NOMO-1 treated with dmso at 0.1 percent for 144 hours (cell line): ENCODE results near the gene OR10A6.

Source experiments
- DNase-seq: peaks from one replicate; lab custom pipeline; 2025; ENCODE audit not compliant: unreplicated experiment; lab: John Stamatoyannopoulos, UW

OR10A6 gene

DNA sequence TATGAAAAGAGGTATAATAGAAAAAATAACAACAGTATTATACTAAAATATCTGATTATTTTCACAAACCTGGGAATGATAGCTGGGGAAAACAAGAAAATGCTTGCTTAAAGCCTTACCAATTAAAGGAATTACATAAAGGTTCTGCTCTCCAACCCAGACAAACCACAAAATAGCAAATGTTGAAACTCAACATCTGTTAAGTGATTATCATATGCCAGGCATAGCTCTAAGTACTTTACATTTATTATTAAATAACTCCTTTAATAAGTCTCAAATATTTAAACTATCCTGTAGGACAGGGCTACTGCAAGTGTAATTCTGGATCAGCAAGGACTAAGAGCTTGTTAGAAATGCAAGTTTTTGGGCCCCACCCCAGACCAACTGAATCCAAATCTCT lies 20.1 kb downstream of the OR10A6 start:
- DNase-seq = no peak

- no peak for DNase-seq
Observed at GRCh38 chr11:7910286-7910788, 20.7 kb downstream of the OR10A6 start.

DNA sequence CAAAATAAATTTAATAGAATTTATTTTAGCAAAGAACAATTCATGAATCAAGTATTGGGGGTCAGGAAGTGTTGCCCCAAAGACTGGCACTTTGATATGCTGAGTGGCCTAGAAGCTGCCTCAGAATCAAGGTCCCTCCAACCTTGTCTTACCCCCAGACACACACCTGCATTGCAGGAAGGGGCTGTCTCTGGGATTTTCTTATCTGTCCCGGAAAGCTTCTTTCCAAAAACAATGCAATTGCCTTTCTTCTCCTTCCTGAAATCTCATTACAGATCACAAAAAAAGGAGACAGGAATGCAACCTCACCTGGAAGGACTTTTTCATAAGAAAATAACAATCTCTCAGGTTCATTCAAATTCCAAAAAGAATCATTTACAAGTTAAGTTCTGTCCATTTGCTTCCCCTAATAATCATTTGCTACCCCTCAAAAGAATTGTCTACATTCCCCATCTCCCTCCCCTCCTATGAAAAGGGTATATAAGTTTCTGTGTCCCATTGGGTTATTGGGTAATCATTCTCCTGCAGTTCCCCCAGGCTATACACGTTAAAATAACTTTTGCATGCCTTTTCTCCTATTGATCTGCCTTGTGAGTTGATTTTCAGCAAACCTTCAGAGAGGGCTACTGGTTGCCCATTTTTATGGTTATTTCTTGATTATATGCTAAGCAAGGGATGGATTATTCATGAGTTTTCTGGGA lies 21.3 kb downstream of the OR10A6 start:
- DNase-seq = no peak

DNA sequence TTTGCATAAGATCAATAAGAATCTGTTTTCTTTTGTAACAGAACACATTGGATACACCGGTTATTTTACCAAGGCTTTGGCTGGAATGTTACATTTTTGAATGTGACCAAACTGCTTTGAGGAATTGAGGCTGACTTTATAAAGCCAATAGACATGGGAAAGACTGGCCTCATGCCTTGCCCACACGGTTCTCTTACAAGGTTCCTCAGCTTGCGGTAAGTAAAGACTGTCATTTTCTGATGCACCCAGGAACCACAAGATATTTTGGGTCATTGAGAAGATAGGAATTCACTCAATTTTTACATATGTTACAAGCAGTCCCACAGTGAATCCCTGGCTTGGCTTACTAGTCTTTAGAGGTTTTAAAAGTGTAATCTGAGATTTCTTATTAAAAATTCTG lies 23.9 kb downstream of the OR10A6 start:
- DNase-seq = no peak

GRCh38 chr11:7906481-7906880 lies 24.6 kb downstream of the OR10A6 start:
- no peak for DNase-seq

GRCh38 chr11:7905961-7906429 lies 25.1 kb downstream of the OR10A6 start:
- DNase-seq = no peak

GRCh38 chr11:7905549-7905948 lies 25.5 kb downstream of the OR10A6 start:
- no peak for DNase-seq

- no peak for DNase-seq
Observed at GRCh38 chr11:7904917-7905316, 26.2 kb downstream of the OR10A6 start.

DNA sequence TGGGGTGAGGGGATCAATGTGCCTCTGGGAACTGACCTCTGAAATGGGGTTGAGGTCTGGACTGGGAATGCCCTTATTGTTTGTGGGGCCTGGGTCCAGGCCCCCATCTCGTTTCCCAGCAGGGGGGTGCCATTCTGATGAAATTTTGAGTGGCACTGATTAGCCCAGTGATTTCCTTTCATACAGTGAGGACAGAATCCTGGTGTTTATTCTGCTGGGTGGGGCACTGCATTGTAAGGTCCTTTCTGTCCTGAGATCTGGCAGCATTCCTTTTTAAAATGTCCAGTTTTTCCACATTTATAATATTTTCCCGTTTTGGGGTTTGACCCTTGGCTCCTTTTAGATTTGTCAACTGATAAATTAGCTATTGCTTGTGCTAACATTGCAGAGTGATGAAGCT lies 27.1 kb downstream of the OR10A6 start:
- DNase-seq = no peak

DNA sequence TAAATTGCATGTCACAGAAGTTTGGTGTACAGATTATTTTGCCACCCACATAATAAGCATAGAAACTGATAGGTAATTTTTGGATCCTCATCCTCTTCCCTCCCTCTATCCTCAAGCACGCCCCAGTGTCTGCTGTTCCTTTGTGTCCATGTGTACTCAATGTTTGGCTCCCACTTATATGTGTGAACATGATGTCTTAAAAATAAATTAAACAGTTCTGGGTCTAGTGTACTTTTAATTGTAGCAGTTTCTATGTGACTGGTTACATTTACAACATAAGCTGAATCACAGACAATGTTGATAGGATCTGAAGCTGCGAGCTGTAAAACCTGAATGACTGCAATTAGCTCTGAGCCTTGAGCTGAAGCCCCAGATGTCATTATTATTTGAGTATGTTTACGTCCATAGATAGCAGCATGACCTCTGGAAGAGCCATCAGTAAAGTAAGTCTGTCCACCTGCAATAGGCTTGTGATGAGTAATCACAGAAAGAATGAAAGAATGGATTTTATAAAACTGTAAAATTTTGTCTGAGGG lies 29.7 kb downstream of the OR10A6 start:
- DNase-seq = no peak

GRCh38 chr11:7900686-7901085 lies 30.4 kb downstream of the OR10A6 start:
- no peak for DNase-seq

DNA sequence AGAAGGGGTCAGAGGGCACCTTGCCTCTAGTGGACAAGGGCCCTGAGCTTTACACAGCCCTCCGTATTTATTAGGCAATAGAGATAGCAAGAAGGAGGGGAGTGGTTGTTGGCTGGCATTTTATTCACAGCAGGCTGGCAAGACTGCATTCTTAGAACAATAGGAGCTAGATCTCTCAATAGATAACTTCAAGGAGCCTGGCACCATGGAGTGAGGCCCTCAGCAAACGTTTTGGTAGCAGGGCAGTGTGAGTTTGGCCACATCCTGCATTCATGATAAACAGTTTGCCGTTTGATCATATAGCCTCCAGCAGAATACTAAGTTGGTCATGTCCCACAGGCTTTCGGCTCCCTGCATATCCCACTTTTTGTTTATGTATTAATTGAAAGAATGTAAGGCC lies 31.6 kb downstream of the OR10A6 start:
- no peak for DNase-seq

DNA sequence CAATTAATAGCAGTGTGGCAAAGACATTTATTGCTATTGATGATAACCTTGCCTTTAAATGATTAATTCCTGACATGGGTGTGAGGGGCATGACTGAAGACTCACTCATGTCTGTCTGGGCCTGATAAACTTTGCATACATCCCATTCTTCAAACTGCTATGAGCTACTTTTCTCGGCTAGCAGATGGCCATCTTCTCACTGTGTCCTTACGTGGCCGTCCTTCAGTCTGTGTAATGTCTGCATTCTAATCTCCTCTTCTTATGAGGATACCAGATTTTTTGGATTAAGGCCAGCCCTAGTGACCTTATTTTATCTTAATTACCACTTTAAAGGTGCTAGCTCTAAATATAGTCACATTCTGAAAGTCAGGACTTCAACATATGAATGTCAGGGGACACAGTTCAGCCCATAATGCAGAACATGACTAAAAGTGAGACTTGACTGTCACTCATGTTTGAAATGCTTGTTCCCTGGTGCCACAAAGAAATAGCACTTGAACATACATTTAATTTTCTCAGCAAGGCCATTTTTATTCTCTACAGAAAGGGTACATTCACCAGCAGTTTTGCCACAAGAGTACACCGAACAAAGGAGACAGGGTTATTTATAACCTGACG lies 32.3 kb downstream of the OR10A6 start:
- no peak for DNase-seq

- no peak for DNase-seq
Observed at GRCh38 chr11:7896009-7896785, 34.9 kb downstream of the OR10A6 start.

DNA sequence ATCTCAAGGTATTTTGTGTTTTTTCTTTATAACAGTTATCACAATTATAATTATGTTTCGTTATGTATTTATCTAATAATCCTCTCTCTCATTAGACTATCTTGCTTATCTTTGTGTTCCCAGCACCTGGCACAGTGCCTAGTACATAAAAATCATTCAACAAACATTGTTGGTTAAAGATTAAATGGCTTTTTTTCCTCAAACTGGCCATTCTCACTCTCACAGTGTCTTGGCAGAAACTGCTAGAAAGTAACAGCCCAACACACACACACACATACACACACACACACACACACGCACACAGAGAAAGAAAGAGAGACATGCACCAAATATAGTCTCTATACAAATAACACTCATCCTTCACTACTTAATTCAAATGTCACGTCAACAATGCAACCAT lies 36.8 kb downstream of the OR10A6 start:
- no peak for DNase-seq

DNA sequence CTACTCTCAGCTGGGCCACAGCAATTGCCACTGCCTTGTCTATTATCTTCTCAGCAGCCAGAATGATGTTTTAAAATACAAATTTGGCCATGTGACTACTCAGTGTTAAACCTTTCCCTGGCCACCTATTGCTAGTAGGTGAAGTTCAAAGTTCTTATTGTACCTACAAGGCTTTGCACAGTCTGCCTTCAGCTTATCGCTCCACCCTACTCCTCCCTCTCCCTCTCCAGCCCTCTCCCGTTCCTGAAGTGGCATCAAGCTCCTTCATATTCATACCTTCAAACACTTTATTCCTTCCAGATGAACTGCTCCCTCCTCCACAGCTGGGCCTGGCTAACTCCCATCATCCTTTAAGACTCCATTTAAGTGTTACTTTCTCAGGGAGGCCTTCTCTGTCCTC lies 37.3 kb downstream of the OR10A6 start:
- no peak for DNase-seq

DNA sequence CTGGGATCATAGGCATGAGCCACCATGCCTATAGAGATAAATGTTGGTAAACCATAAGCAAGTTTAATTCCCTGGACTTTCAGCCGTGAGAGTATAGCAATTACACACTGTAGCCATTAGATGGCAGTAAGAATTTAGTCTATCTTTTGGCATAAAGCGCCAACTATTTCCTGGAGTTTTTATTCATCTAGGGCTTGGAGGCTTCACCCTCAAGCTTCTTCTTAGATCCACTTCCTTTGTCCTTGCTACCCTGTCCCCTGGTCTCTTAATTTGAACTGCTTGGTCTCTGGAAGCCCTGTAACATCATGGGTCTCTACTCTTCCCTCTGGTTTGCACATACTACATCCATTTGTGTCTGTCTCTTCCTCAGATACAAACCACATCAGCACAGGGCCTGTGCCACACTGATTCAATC lies 38.2 kb downstream of the OR10A6 start:
- peak; percentile 53 for DNase-seq

- DNase-seq = peak; percentile 63
Observed at GRCh38 chr11:7892059-7892699, 38.9 kb downstream of the OR10A6 start.

- no peak for DNase-seq
Observed at GRCh38 chr11:7890417-7891172, 40.5 kb downstream of the OR10A6 start.

DNA sequence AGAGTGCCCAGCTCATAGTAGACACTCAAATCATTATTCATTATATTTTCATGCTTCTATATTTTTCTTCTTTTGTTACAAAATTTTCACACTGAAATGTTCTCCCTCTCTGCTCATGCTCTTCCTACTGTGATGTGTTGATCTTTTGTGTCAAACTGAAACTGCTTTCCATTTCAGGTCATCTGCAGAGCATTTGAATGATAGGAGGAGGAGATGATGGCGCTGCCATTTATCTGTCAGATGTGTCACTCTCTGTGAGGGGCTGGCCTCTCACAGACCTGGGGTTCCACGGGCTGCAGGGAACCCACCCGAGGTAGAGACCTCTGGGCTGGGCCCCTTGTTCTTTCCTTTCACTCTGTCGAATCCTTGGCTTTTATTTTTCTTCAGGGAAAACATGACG lies 41.1 kb downstream of the OR10A6 start:
- no peak for DNase-seq
